ENCODE results near the gene LRCH4.
A peak's percentile ranks its signal among the peaks of the same experiment; 100 is the strongest.

LRCH4 gene

GRCh38 chr7:100606313-100606712 lies 20.4 kb upstream of the LRCH4 start:
- DNase-seq (ENCODE audit: low read depth) = no peak
- H3K4me3 ChIP-seq (ENCODE audit: low read depth, low read length) = no peak overlapping the region
- TF ChIP-seq, protein P1, sequence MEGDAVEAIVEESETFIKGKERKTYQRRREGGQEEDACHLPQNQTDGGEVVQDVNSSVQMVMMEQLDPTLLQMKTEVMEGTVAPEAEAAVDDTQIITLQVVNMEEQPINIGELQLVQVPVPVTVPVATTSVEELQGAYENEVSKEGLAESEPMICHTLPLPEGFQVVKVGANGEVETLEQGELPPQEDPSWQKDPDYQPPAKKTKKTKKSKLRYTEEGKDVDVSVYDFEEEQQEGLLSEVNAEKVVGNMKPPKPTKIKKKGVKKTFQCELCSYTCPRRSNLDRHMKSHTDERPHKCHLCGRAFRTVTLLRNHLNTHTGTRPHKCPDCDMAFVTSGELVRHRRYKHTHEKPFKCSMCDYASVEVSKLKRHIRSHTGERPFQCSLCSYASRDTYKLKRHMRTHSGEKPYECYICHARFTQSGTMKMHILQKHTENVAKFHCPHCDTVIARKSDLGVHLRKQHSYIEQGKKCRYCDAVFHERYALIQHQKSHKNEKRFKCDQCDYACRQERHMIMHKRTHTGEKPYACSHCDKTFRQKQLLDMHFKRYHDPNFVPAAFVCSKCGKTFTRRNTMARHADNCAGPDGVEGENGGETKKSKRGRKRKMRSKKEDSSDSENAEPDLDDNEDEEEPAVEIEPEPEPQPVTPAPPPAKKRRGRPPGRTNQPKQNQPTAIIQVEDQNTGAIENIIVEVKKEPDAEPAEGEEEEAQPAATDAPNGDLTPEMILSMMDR (IDR thresholded peaks at IDR 0.05; ENCODE audit: low read depth, low read length, missing control alignments) = no peak
- in situ Hi-C loops (cut with HindIII; ENCODE audit: low sequenced_read_pairs) = no loop called here

DNA sequence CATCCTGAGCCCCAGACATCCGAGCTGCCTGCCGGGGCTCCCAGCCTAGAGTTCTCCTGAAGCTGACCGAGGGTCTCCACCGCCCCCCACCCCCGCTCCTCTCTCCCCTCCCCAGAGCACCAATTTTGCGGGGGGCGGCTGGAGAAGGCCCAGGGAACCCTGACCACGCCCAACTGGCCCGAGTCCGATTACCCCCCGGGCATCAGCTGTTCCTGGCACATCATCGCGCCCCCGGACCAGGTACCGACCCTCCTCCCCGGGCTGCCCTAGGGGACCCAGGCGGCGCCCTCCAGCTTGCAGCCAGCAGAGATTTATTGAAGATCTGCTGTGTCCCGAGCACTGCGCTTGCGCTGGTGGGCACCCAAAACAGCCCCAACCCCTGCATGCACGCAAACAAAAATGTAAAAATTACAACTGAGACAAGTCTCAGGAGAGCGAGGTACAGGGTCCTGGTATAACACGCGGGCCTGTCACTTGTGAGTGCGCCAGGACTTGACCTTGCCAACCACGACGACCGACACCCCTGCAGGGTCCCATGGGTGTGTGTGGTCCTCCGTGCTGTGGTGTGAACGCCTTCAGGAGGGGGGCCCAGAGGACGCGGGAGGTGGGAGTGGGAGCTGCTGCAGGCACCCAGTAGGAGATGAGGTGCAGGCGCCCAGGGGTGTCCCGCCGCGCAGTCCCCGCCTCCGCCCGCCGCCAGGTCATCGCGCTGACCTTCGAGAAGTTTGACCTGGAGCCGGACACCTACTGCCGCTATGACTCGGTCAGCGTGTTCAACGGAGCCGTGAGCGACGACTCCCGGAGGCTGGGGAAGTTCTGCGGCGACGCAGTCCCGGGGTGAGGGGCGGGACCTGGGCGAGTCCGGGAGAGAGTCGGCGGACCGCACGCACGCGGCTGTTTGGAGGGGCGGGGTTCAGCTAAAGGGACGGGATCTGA lies 19.3 kb upstream of the LRCH4 start:
- no peak for DNase-seq (ENCODE audit: low read depth)
- TF ChIP-seq, protein P1 (IDR thresholded peaks at IDR 0.05; ENCODE audit: low read depth, low read length, missing control alignments) = no peak
- in situ Hi-C loops (cut with HindIII; ENCODE audit: low sequenced_read_pairs) = no loop called here
- H3K4me3 ChIP-seq (ENCODE audit: low read depth, low read length) = peak overlapping the region; percentile 61

DNA sequence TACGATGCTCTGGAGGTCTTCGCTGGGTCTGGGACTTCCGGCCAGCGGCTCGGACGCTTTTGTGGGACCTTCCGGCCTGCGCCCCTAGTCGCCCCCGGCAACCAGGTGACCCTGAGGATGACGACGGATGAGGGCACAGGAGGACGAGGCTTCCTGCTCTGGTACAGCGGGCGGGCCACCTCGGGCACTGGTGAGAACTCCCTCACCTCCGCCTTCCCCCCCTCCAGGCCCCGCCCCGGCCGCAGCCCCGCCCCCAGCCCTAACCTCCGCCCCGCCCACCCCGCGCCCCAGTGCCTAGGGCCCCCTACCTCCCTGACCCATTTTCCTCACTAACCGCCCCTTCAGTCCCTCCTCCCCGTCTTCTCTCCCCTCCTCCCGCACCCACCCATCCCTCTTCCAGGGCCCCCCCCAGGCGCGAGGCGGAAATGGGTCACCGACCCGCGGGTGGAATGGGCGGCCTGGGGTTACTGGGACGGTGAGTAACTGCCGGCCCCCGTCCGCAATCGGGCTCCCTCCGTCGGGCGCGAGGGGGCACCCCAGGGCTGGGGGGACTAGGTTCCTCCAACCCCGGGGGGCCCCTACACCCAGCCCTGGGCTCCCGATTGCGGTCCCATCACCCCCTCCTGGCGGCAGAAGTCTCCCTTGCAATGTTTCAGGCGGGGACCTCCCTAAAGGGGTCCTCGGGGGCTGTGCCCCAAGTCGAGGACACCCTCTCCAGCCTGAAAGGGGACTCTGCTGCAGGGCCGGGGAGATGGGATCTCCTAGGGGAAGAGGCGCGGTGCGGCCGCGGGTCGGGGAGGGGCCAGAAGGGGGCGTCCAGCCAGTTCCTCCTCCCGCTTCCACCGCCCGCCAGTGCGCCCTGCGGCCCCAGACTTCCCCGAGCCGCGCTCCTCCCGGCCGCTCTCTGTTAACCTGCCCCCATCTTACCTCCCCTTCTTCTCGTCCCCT lies 18.4 kb upstream of the LRCH4 start:
- peak; percentile 50 for DNase-seq (ENCODE audit: low read depth)
- in situ Hi-C loops (cut with HindIII; ENCODE audit: low sequenced_read_pairs) = no loop called here
- peak overlapping the region; percentile 61 for H3K4me3 ChIP-seq (ENCODE audit: low read depth, low read length)
- TF ChIP-seq, protein P1 (IDR thresholded peaks at IDR 0.05; ENCODE audit: low read depth, low read length, missing control alignments) = peak; percentile 41

DNA sequence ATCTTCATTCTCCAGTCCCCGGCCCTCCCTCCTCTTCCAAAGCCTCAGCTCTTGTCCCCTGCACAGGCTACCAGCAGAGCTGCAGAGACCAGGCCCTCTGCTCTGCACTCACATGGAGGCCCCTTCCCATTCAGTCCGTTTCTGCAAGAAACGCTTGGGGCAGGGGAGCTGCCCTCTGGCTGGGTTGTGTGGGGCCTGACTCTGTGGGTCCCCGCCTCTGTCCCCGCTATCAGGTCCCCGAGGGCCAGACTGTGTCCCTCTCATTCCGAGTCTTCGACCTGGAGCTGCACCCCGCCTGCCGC lies 17.7 kb upstream of the LRCH4 start:
- in situ Hi-C loops (cut with HindIII; ENCODE audit: low sequenced_read_pairs) = no loop called here
- peak overlapping the region; percentile 61 for H3K4me3 ChIP-seq (ENCODE audit: low read depth, low read length)
- TF ChIP-seq, protein P1 (IDR thresholded peaks at IDR 0.05; ENCODE audit: low read depth, low read length, missing control alignments) = no peak
- no peak for DNase-seq (ENCODE audit: low read depth)

GRCh38 chr7:100602889-100603725 lies 17.2 kb upstream of the LRCH4 start:
- peak overlapping the region; percentile 61 for H3K4me3 ChIP-seq (ENCODE audit: low read depth, low read length)
- TF ChIP-seq, protein P1 (IDR thresholded peaks at IDR 0.05; ENCODE audit: low read depth, low read length, missing control alignments) = no peak
- in situ Hi-C loops (cut with HindIII; ENCODE audit: low sequenced_read_pairs) = no loop called here
- peak; percentile 74 for DNase-seq (ENCODE audit: low read depth)

GRCh38 chr7:100600730-100601038 lies 14.8 kb upstream of the LRCH4 start:
- DNase-seq (ENCODE audit: low read depth) = no peak

More at GRCh38 chr7:100600730-100601038, 14.8 kb upstream of the LRCH4 start:
- TF ChIP-seq, protein P1 (IDR thresholded peaks at IDR 0.05; ENCODE audit: low read depth, low read length, missing control alignments) = no peak
- in situ Hi-C loops (cut with HindIII; ENCODE audit: low sequenced_read_pairs) = no loop called here
- H3K4me3 ChIP-seq (ENCODE audit: low read depth, low read length) = no peak overlapping the region
